Effector memory CD4-positive, alpha-beta T cell (primary cell): ENCODE results near the gene KXD1.

Experiments
- DNase-seq, 3 donors: peaks; one replicate each; pipeline ENCODE4 v3.0.0-alpha.2; 2020
- H3K27ac ChIP-seq: 2 replicates; pipeline ENCODE4 v1.7.0; 2013; ENCODE audit warnings: mild to moderate bottlenecking, low read length, moderate library complexity; ENCODE audit not compliant: insufficient read depth, poor library complexity, severe bottlenecking
- H3K27me3 ChIP-seq: replicated peaks from 2 replicates; pipeline ENCODE4 v1.7.0; 2013; ENCODE audit warnings: mild to moderate bottlenecking, low read length; ENCODE audit not compliant: insufficient read depth, control insufficient read depth, poor library complexity, severe bottlenecking
- H3K36me3 ChIP-seq: 2 replicates; pipeline ENCODE4 v1.7.0; 2013; ENCODE audit warnings: mild to moderate bottlenecking, low read length, moderate library complexity; ENCODE audit not compliant: control insufficient read depth, insufficient read depth
- H3K4me1 ChIP-seq: 2 replicates; pipeline ENCODE4 v1.7.0; 2013; ENCODE audit warnings: low read length, mild to moderate bottlenecking; ENCODE audit not compliant: control insufficient read depth, insufficient read depth, poor library complexity, severe bottlenecking
- H3K4me3 ChIP-seq: 2 replicates; pipeline ENCODE4 v1.7.0; 2013; ENCODE audit warnings: low read length, low read depth, mild to moderate bottlenecking; ENCODE audit not compliant: insufficient read depth, poor library complexity, severe bottlenecking
- H3K9me3 ChIP-seq: 2 replicates; pipeline ENCODE4 v1.7.0; 2013; ENCODE audit warnings: mild to moderate bottlenecking, low read length, moderate library complexity; ENCODE audit not compliant: control insufficient read depth

The KXD1 gene

DNA sequence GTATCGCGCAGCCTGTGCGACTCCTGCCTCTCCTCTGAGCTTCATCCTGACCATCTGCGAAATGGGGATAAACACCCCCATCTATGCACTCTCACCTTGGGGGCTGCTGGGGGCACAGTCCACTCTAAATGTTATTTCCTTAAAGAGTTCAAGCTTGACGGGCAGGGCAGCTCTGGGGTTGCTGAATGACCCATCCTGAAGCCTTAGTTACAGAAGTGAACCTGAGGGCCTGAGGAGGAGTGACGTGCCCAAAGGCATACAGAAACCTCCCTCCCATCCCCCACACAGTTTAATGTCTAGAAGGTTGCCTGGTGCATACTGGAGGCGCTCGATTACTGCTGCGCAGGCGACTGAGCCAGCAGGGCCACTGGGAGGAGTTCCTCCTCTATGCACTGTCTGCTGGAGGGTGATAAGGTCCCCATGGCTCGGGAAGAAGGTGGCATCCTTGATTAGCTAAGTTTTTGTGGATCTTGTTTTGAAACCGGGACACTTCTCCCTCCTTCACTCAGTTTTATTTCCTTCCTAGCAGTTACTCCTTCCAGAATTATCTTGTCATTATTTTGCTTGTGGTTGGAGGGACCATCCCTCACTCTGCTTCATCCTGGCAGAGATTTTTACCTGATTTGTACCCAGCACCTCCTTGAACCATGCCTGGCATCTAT, 13.7 kb upstream of the KXD1 start:
- H3K27ac ChIP-seq, result peak overlapping the region; percentile 78

DNA sequence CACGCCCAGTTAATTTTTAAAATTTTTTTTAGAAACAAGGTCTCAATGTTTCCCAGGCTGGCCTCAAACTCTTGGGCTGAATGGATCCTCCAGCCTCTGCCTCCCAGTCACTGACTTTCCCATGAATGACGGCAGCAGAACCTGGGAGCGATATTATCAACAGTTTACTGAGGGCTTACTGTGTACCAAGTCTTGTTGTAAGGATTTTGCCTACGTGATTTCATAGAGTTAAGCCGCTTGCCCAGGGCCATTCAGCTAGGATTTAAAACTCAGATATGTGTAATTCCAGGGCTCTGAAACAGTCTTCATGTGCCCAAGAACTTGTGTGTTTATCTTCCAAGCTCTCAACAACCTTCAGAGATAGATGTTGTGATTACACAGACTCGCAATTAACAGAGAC, 6.0 kb upstream of the KXD1 start:
- Histone ChIP-seq H3K9me3 (no peaks in the 10 kb centered on the region), H3K36me3 (no peaks in the 10 kb centered on the region), H3K27ac (no peak overlapping the region), H3K4me3 (no peak overlapping the region), H3K4me1 (no peaks in the 10 kb centered on the region), H3K27me3 (no peaks in the 10 kb centered on the region)
- DNase-seq, result no peak

More for the DNA sequence above, 13.7 kb upstream of the KXD1 start:
- H3K9me3 ChIP-seq, result no peaks in the 10 kb centered on the region
- H3K36me3 ChIP-seq, result peaks cover 18% of the 10 kb centered on the region
- H3K4me3 ChIP-seq, result peak overlapping the region; percentile 52
- H3K27me3 ChIP-seq, result no peaks in the 10 kb centered on the region
- DNase-seq, result peak; percentile 44 to 69 (median 66)
- peaks cover 11% of the 10 kb centered on the region for H3K4me1 ChIP-seq

DNA sequence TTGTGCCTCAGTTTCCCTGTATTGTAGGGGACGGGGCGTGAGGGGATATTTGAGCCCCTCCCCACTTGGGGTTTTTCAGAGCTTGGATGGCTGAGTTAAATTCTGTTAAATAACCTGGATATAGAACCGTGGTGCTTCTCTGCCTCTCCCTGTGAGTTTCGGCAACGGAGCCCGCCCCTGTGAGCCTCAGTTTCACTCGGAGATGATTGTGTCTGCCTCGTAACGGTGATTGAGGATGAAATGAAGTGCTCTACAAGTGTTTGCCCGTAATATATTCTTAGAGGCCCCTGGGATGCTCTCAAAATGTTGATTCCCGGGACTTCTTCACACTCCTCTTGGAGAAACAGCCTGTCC, 509 bp downstream of the KXD1 start:
- Histone ChIP-seq H3K4me1 (peaks cover 13% of the 10 kb centered on the region), H3K27me3 (no peaks in the 10 kb centered on the region), H3K4me3 (peak overlapping the region; percentile 92), H3K27ac (peak overlapping the region; percentile 96), H3K9me3 (no peaks in the 10 kb centered on the region), H3K36me3 (peaks cover 12% of the 10 kb centered on the region)
- DNase-seq, result no peak

DNA sequence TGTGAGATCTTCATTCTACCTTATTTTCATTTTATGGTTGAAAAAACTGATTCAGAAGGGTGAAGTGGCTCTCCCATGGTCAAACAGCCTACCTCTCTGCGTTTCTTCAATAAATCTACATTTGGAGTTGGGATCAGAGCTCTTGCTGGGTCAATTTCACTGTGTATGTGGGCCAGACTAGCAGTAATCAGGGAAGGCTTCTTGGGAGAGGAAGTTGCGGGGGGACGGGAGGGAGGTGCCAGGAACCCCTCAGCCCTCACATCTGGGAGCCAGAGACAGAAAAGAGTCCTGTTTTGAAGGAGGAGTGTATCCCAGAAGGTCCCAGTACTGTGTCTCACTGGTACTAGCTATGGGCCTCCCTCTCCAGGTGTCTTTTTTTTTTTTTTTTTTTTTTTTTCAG, 934 bp downstream of the KXD1 start:
- peak overlapping the region; percentile 92 for H3K4me3 ChIP-seq
- peaks cover 13% of the 10 kb centered on the region for H3K36me3 ChIP-seq
- H3K9me3 ChIP-seq, result no peaks in the 10 kb centered on the region
- peaks cover 13% of the 10 kb centered on the region for H3K4me1 ChIP-seq
- no peaks in the 10 kb centered on the region for H3K27me3 ChIP-seq
- DNase-seq, result no peak
- H3K27ac ChIP-seq, result peak overlapping the region; percentile 96

DNA sequence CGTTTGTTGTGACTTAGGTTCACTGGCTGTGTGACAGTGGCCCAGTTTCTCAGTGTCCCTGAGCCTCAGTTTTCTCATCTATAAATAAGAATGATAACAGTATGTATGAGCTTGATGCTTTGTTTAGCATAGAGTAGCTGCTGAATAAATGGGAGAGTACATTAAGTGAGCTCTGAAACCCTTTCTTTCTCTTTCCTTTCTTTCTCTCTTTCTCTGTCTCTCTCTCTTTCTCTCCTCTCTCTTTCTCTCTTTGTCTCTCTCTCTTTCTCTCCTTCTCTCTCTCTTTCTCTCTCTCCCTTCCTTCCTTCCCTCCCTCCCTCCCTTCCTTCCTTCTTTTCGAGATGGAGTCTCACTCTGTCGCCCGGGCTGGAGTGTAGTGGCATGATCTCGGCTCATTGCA, 2.0 kb downstream of the KXD1 start:
- no peak overlapping the region for H3K4me3 ChIP-seq
- peaks cover 23% of the 10 kb centered on the region for H3K36me3 ChIP-seq
- no peak for DNase-seq
- H3K4me1 ChIP-seq, result peaks cover 13% of the 10 kb centered on the region
- no peaks in the 10 kb centered on the region for H3K27me3 ChIP-seq
- no peaks in the 10 kb centered on the region for H3K9me3 ChIP-seq
- H3K27ac ChIP-seq, result peak overlapping the region; percentile 25

DNA sequence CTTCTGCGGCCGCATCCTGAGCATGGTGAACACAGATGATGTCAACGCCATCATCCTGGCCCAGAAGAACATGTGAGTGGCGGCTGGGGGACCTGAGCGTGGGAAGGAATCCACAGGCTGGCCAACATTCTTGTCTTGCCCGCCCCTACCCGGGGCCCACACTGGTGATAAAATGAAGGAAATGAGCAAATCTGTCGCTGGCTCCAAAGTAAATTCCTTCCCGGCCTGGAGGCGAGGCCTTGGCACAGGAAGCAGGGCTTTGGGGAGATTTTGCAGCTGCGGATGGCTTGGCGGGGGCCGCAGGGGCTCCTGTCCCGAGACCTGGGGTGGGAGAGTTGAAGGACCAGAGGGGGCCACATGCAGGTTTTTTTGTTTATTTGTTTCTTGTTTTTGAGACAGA, 4.4 kb downstream of the KXD1 start:
- Histone ChIP-seq H3K4me1 (peaks cover 13% of the 10 kb centered on the region), H3K9me3 (no peaks in the 10 kb centered on the region), H3K27me3 (no peaks in the 10 kb centered on the region), H3K36me3 (peaks cover 45% of the 10 kb centered on the region), H3K27ac (no peak overlapping the region), H3K4me3 (no peak overlapping the region)
- DNase-seq, result no peak

DNA sequence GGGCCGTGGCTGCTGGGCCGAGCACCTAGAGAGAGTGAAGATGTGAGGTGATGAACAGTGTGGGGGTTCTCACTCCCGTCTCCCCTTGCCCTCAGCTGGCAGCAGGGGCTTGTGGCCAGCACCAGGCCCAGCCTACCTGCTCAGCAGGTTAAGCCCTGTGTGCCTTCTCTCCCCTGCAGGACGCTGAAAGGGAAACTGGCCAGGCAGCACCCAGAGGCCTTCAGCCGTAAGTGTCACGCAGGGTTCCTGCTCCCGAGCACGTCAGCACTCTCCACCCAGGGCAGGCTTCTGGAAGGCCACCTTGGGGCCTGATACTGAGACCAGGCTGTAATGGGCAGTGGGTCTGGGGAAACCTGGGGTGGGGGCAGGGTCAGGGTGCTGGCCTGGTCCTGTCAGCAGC, 9.3 kb downstream of the KXD1 start:
- Histone ChIP-seq H3K36me3 (peaks cover 63% of the 10 kb centered on the region), H3K27ac (no peak overlapping the region), H3K27me3 (no peaks in the 10 kb centered on the region), H3K4me1 (peaks cover 3% of the 10 kb centered on the region), H3K4me3 (no peak overlapping the region), H3K9me3 (no peaks in the 10 kb centered on the region)
- DNase-seq, result no peak

DNA sequence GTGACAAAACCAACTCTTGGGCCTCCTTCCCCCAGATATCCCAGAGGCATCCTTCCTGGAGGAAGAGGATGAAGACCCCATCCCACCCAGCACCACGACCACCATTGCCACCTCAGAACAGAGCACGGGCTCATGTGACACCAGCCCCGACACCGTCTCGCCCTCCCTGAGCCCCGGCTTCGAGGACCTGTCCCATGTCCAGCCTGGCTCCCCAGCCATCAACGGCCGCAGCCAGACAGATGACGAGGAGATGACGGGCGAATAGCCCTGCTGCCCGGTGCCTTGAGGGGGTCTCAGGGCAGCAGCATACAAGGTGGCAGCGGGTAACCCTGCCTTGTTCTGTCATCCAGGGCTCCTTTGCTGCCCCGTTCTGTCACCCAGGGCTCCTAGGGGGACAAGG, 10.7 kb downstream of the KXD1 start:
- Histone ChIP-seq H3K9me3 (no peaks in the 10 kb centered on the region), H3K27me3 (no peaks in the 10 kb centered on the region), H3K27ac (no peak overlapping the region), H3K4me1 (peaks cover 15% of the 10 kb centered on the region), H3K4me3 (no peak overlapping the region), H3K36me3 (peaks cover 58% of the 10 kb centered on the region)
- no peak for DNase-seq

DNA sequence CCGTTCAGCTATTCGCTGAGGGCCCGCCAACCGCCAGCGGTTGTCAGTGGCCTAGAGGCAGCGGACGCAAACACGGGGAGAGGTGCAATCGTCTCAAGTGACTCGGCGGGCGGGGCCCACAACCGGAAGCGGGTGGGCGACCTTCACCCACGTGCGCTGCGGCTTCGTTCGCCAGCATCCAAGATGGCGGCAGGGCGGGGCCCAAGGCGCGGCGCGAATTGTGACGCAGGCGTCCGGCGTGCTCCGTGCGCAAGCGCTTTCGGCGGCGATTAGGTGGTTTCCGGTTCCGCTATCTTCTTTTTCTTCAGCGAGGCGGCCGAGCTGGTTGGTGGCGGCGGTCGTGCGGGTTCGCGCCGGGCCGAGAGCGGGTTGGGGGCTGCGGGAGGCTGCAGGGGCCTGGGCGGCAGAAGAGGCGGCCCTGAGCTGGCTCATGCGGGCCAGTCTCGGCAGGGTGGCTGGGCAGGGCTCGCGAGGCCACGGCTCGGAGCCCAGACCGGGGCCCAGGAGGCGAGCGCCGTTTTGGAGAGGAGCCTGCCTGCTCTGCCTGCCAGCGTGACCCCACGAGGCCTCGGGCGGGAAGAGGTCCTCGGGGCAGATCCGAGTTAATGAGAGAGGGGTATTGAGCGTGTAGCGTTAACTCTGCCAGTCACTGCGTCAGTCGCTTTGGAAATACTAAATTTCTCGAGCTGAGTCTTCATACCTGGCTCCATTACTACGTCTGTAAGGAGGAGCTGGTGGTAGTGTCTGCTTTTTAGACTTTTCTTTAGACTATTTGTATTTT, 14.1 kb downstream of the KXD1 start, which contains the start of gene UBA52:
Gene UBA52, plus strand, starts transcription at position 294 of the 781 bp plus-strand sequence. CDS start 1,444 bp downstream, outside the sequence.
- H3K9me3 ChIP-seq, result no peaks in the 10 kb centered on the region
- no peaks in the 10 kb centered on the region for H3K27me3 ChIP-seq
- H3K36me3 ChIP-seq, result peaks cover 57% of the 10 kb centered on the region
- H3K27ac ChIP-seq, result peak within 1 kb of the TSS; percentile 93
- DNase-seq, result peak; percentile 98
- H3K4me1 ChIP-seq, result peaks cover 17% of the 10 kb centered on the region
- peak within 1 kb of the TSS; percentile 86 for H3K4me3 ChIP-seq

DNA sequence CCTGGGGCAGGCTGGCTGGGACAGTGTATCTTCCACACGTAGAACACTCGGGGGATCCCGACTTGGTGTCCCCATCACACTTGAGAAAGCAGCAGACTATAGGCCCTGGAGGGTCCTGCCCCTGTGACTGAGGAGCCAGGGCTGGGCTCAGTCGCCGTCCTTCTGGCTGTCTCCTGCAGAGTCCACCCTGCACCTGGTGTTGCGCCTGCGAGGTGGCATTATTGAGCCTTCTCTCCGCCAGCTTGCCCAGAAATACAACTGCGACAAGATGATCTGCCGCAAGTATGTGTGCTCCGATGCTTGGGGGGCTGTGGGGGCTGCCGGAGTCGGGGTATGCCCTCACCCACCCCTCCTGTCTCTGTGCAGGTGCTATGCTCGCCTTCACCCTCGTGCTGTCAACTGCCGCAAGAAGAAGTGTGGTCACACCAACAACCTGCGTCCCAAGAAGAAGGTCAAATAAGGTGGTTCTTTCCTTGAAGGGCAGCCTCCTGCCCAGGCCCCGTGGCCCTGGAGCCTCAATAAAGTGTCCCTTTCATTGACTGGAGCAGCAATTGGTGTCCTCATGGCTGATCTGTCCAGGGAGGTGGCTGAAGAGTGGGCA, 17.1 kb downstream of the KXD1 start:
- peaks cover 39% of the 10 kb centered on the region for H3K36me3 ChIP-seq
- no peak for DNase-seq

More for the DNA sequence above, 17.1 kb downstream of the KXD1 start:
- Histone ChIP-seq H3K4me3 (no peak overlapping the region), H3K9me3 (no peaks in the 10 kb centered on the region), H3K4me1 (peaks cover 17% of the 10 kb centered on the region), H3K27me3 (no peaks in the 10 kb centered on the region), H3K27ac (no peak overlapping the region)
